KMS-11 (cell line): Measurements from ENCODE around the gene CLDN8.

Experiments
- H2AFZ ChIP-seq: fragments of 200-600 bp; sonication (generic); 2 replicates; pipeline ENCODE4 v1.6.1; 2016; ENCODE audit warnings: antibody characterized with exemption, mixed run types, low read depth
- H3K27ac ChIP-seq: fragments of 200-600 bp; sonication (generic); 2 replicates; pipeline ENCODE4 v1.6.1; 2016; ENCODE audit warnings: mild to moderate bottlenecking, mixed run types
- H3K27me3 ChIP-seq: fragments of 200-600 bp; sonication (generic); 2 replicates; pipeline ENCODE4 v1.6.1; 2017; ENCODE audit warnings: mild to moderate bottlenecking, low read depth, mixed run types, moderate library complexity; ENCODE audit not compliant: insufficient read depth
- H3K36me3 ChIP-seq: fragments of 200-600 bp; sonication (generic); 2 replicates; pipeline ENCODE4 v1.6.1; 2017; ENCODE audit warnings: mild to moderate bottlenecking, mixed run types; ENCODE audit not compliant: insufficient read depth
- H3K4me1 ChIP-seq: fragments of 200-600 bp; sonication (generic); 2 replicates; pipeline ENCODE4 v1.6.1; 2016; ENCODE audit warnings: mild to moderate bottlenecking, low read depth, mixed run types; ENCODE audit not compliant: poor library complexity, severe bottlenecking
- H3K4me2 ChIP-seq: fragments of 200-600 bp; sonication (generic); 2 replicates; pipeline ENCODE4 v1.7.0; 2016; ENCODE audit warnings: mild to moderate bottlenecking, mixed run types
- H3K4me3 ChIP-seq: fragments of 200-600 bp; sonication (generic); IDR thresholded peaks from 2 replicates; pipeline ENCODE4 v1.6.1; 2017; ENCODE audit warnings: low read depth, low read length, mixed read lengths; ENCODE audit not compliant: insufficient read depth
- H3K79me2 ChIP-seq: fragments of 200-600 bp; sonication (generic); 2 replicates; pipeline ENCODE4 v1.6.1; 2016; ENCODE audit warnings: low read depth, mixed run types; ENCODE audit not compliant: insufficient read depth
- H3K9ac ChIP-seq: fragments of 200-600 bp; sonication (generic); 2 replicates; pipeline ENCODE4 v1.6.1; 2016; ENCODE audit warnings: mild to moderate bottlenecking, mixed run types
- H4K20me1 ChIP-seq: fragments of 200-600 bp; sonication (generic); 2 replicates; pipeline ENCODE4 v1.6.1; 2016; ENCODE audit warnings: mild to moderate bottlenecking, mixed run types; ENCODE audit not compliant: insufficient read depth
- CTCF ChIP-seq: fragments of 200-600 bp; sonication (generic); conservative IDR thresholded peaks from 2 replicates; pipeline ENCODE4 v1.6.1; 2017; ENCODE audit warnings: low read depth, mild to moderate bottlenecking, antibody characterized with exemption, low read length, moderate library complexity, mixed read lengths

Gene CLDN8

GRCh38 chr21:30223596-30223995, 7.7 kb upstream of the CLDN8 start:
- Histone ChIP-seq H3K9ac (no peak overlapping the region), H3K4me1 (no peaks in the 10 kb centered on the region), H2AFZ (no peak overlapping the region), H3K27me3 (no peaks in the 10 kb centered on the region), H3K36me3 (no peaks in the 10 kb centered on the region; the same call in 1 of the 2 replicates), H3K4me3 (no peak overlapping the region), H3K4me2 (no peak overlapping the region), H3K79me2 (no peaks in the 10 kb centered on the region), H3K27ac (no peak overlapping the region), H4K20me1 (no peaks in the 10 kb centered on the region)
- no peak for TF ChIP-seq CTCF

GRCh38 chr21:30222724-30223123, 6.8 kb upstream of the CLDN8 start:
- Histone ChIP-seq H4K20me1 (no peaks in the 10 kb centered on the region), H3K9ac (no peak overlapping the region), H3K27me3 (no peaks in the 10 kb centered on the region), H3K4me3 (no peak overlapping the region), H3K4me1 (no peaks in the 10 kb centered on the region), H3K79me2 (no peaks in the 10 kb centered on the region), H3K27ac (no peak overlapping the region), H3K4me2 (no peak overlapping the region), H3K36me3 (no peaks in the 10 kb centered on the region; the same call in 1 of the 2 replicates), H2AFZ (no peak overlapping the region)
- TF ChIP-seq CTCF = no peak

- H3K27me3 ChIP-seq = no peaks in the 10 kb centered on the region
- TF ChIP-seq CTCF = no peak
- H3K4me1 ChIP-seq = no peaks in the 10 kb centered on the region
- no peak overlapping the region for H3K4me2 ChIP-seq
- no peak overlapping the region for H3K27ac ChIP-seq
- no peaks in the 10 kb centered on the region for H4K20me1 ChIP-seq
- H3K36me3 ChIP-seq = no peaks in the 10 kb centered on the region
- no peak overlapping the region for H3K9ac ChIP-seq
- no peaks in the 10 kb centered on the region for H3K79me2 ChIP-seq
- no peak overlapping the region for H2AFZ ChIP-seq
- H3K4me3 ChIP-seq = no peak overlapping the region
Observed at GRCh38 chr21:30211071-30211470, 4.8 kb downstream of the CLDN8 start.

GRCh38 chr21:30209601-30210000, 6.3 kb downstream of the CLDN8 start:
- H3K27me3 ChIP-seq = no peaks in the 10 kb centered on the region
- TF ChIP-seq CTCF = no peak
- no peak overlapping the region for H3K4me3 ChIP-seq
- H3K79me2 ChIP-seq = no peaks in the 10 kb centered on the region
- H2AFZ ChIP-seq = no peak overlapping the region
- H3K27ac ChIP-seq = no peak overlapping the region
- H3K4me2 ChIP-seq = no peak overlapping the region
- no peak overlapping the region for H3K9ac ChIP-seq
- no peaks in the 10 kb centered on the region for H3K4me1 ChIP-seq
- no peaks in the 10 kb centered on the region for H3K36me3 ChIP-seq
- H4K20me1 ChIP-seq = no peaks in the 10 kb centered on the region

GRCh38 chr21:30207252-30207579, 8.7 kb downstream of the CLDN8 start:
- TF ChIP-seq CTCF = no peak
- Histone ChIP-seq H3K27ac (no peak overlapping the region), H3K4me2 (no peak overlapping the region), H3K4me1 (no peaks in the 10 kb centered on the region), H3K27me3 (no peaks in the 10 kb centered on the region), H3K36me3 (no peaks in the 10 kb centered on the region), H2AFZ (no peak overlapping the region), H3K9ac (no peak overlapping the region), H3K4me3 (no peak overlapping the region), H3K79me2 (no peaks in the 10 kb centered on the region), H4K20me1 (no peaks in the 10 kb centered on the region)
